Measurements from ENCODE around the gene UTS2B.

Gene UTS2B

GRCh38 chr3:191343115-191343514 is 12.8 kb upstream of the UTS2B start:
- no peak overlapping the region for H3K4me3 ChIP-seq (ENCODE audit: low read length)
- no peak for TF ChIP-seq CTCF (conservative IDR thresholded peaks at IDR 0.05; ENCODE audit: low read depth, low read length)
- DNase-seq (ENCODE audit: low read depth) = no peak

- TF ChIP-seq CTCF (conservative IDR thresholded peaks at IDR 0.05; ENCODE audit: low read depth, low read length) = no peak
- DNase-seq (ENCODE audit: low read depth) = no peak
- no peak overlapping the region for H3K4me3 ChIP-seq (ENCODE audit: low read length)
Measured at GRCh38 chr3:191342411-191342810, 12.1 kb upstream of the UTS2B start.

- no peak for DNase-seq (ENCODE audit: low read depth)
- no peak overlapping the region for H3K4me3 ChIP-seq (ENCODE audit: low read length)
- no peak for TF ChIP-seq CTCF (conservative IDR thresholded peaks at IDR 0.05; ENCODE audit: low read depth, low read length)
Measured at GRCh38 chr3:191342006-191342405, 11.7 kb upstream of the UTS2B start.

- no peak for TF ChIP-seq CTCF (conservative IDR thresholded peaks at IDR 0.05; ENCODE audit: low read depth, low read length)
- H3K4me3 ChIP-seq (ENCODE audit: low read length) = no peak overlapping the region
- no peak for DNase-seq (ENCODE audit: low read depth)
Measured at GRCh38 chr3:191340966-191341365, 10.6 kb upstream of the UTS2B start.

GRCh38 chr3:191340351-191340750 is 10.0 kb upstream of the UTS2B start:
- no peak overlapping the region for H3K4me3 ChIP-seq (ENCODE audit: low read length)
- TF ChIP-seq CTCF (conservative IDR thresholded peaks at IDR 0.05; ENCODE audit: low read depth, low read length) = no peak
- DNase-seq (ENCODE audit: low read depth) = no peak

GRCh38 chr3:191339316-191339917 is 9.1 kb upstream of the UTS2B start:
- TF ChIP-seq CTCF (conservative IDR thresholded peaks at IDR 0.05; ENCODE audit: low read depth, low read length) = no peak
- no peak overlapping the region for H3K4me3 ChIP-seq (ENCODE audit: low read length)
- DNase-seq (ENCODE audit: low read depth) = no peak

GRCh38 chr3:191338177-191338488 is 7.8 kb upstream of the UTS2B start:
- no peak for DNase-seq (ENCODE audit: low read depth)
- H3K4me3 ChIP-seq (ENCODE audit: low read length) = no peak overlapping the region
- no peak for TF ChIP-seq CTCF (conservative IDR thresholded peaks at IDR 0.05; ENCODE audit: low read depth, low read length)

All from retinal pigment epithelial cell (primary cell).